Measurements from ENCODE around the gene RNF10. TPM values are rescaled to one million over a fixed set of nuclear protein-coding genes. Genes with fewer than 3 reads are reported as not detected.

The RNF10 gene
- total RNA-seq, 4 donors from 2014 or later = 147 to 314 (median 180) TPM

DNA sequence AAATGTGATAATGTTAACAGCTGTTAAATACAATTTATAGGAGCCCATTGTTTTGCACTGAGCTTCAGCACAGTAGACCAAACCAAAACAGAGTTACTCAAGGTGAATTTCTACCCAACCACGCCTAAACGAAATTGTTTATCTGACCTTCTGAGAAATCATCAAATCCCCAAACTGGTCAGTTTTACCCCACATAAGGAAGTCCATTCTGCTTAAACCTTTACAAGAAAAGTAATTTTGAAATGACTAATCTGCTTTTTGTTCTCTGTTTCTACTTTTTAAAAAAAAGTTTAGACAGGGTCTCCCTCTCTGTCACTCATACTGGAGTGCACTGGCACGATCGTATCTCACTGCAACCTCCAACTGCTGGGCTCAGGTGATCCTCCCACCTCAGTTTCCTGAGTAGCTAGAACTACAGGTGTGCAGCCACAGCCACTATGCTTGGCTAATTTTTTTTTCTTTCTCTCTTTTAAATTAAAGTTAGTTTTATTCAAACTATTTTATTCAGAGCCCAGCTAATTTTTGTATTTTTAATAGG lies 1.4 kb upstream of the RNF10 start:
- no peak for TF ChIP-seq CTCF (IDR thresholded peaks at IDR 0.05; ENCODE audit: low read depth)

DNA sequence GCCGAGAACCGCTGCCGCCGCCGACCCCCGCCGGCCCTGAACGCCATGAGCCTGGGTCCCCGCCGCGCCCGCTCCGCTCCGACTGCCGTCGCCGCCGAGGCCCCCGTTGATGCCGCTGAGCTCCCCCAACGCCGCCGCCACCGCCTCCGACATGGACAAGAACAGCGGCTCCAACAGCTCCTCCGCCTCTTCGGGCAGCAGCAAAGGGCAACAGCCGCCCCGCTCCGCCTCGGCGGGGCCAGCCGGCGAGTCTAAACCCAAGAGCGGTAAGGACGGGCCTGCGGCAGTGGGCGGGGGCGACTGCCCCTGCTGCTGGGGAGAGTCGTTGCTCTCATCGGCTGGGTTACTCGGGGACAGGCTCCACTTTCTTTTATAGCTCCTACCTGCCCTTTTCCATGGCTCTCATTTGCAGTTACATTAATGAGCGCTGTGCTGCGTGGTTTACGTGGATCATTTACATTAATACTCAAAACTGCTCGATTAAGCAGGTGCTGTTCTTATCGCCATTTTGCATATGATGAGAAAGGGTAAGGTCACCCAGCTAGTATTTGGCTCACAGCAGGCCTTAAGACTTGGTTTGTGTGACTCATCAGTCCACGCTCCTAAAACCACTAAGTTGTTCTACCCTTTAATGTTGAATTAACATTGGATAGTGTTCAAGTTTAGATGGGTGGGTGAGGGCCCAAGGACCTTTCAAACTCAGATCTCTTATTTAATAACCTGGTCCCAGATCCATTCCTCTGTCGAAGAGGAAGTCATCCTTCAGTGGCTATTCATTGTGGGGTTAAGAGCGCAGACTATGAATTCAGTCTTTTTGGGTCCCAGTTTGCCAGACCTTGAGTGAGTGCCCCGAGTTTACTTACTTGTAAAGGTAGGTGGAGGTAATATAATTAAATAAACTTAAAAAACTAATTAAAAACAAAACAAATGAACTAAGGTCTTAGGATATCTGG lies 823 bp downstream of the RNF10 start:
- TF ChIP-seq CTCF (IDR thresholded peaks at IDR 0.05; ENCODE audit: low read depth) = no peak

GRCh38 chr12:120536064-120536791 lies 2.1 kb downstream of the RNF10 start:
- no peak for TF ChIP-seq CTCF (IDR thresholded peaks at IDR 0.05; ENCODE audit: low read depth)

DNA sequence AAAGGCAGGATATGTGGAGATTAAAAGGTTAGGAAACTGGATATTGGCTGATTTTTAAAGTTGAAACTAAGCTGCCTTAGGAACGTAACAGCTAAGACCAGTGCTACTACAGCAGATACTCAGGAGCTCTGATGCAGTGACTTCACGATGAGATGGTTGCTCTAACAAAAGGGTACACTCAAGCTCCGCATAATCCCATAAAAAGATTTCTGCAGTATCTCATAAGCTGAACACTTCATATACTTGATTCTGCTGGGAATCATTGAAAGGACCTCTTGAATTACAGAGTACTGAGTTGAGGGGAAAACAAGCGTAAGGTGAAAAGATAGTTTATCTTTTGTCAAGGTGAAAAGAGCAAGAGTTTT lies 3.7 kb downstream of the RNF10 start:
- TF ChIP-seq CTCF (IDR thresholded peaks at IDR 0.05; ENCODE audit: low read depth) = no peak

- no peak for TF ChIP-seq CTCF (IDR thresholded peaks at IDR 0.05; ENCODE audit: low read depth)
Measured at GRCh38 chr12:120538281-120539156, 4.4 kb downstream of the RNF10 start.

- TF ChIP-seq CTCF (IDR thresholded peaks at IDR 0.05; ENCODE audit: low read depth) = no peak
Measured at GRCh38 chr12:120539303-120539702, 5.1 kb downstream of the RNF10 start.

All from subcutaneous adipose tissue (tissue), 4 donors.